Keratinocyte (primary cell): Measurements from ENCODE around the gene SLC25A39.

Experiments
- EZH2 ChIP-seq: IDR thresholded peaks from one replicate; pipeline ENCODE4 v1.6.1; 2012; ENCODE audit warnings: inconsistent platforms, mild to moderate bottlenecking, low read length, moderate library complexity
- TF ChIP-seq, protein P1 (sequence below), 3 experiments: IDR thresholded peaks in 1 of 3; conservative IDR thresholded peaks in 1 of 3; optimal IDR thresholded peaks in 1 of 3; 2 replicates in 2 of 3; 3 replicates in 1 of 3; pipeline versions ENCODE3 to v1.5.1; 2011; ENCODE audit warnings: low read length in 3 of 3, mild to moderate bottlenecking in 3 of 3, moderate library complexity in 2 of 3, control low read depth in 1 of 3, inconsistent platforms in 1 of 3; ENCODE audit not compliant: insufficient read depth in 2 of 3; ENCODE audit errors: extremely low read depth in 1 of 3

DNA sequence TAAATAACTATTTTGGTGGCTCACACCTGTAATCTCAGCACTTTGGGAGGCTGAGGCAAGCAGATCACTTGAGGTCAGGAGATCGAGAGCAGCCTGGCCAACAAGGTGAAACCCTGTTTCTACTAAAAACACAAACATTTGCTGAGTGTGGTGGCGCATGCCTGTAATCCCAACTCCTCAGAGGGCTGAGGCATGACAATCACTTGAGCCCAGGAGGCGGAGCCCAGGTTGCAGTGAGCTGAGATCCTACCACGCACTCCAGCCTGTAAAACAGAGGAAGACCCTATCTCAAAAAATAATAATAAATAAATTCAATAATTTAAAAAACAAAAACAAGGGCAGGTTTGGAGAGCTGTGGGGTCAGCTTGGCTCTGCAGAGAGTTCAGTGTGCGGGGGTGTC, 51.0 kb downstream of the SLC25A39 start:
- TF ChIP-seq, protein P1, sequence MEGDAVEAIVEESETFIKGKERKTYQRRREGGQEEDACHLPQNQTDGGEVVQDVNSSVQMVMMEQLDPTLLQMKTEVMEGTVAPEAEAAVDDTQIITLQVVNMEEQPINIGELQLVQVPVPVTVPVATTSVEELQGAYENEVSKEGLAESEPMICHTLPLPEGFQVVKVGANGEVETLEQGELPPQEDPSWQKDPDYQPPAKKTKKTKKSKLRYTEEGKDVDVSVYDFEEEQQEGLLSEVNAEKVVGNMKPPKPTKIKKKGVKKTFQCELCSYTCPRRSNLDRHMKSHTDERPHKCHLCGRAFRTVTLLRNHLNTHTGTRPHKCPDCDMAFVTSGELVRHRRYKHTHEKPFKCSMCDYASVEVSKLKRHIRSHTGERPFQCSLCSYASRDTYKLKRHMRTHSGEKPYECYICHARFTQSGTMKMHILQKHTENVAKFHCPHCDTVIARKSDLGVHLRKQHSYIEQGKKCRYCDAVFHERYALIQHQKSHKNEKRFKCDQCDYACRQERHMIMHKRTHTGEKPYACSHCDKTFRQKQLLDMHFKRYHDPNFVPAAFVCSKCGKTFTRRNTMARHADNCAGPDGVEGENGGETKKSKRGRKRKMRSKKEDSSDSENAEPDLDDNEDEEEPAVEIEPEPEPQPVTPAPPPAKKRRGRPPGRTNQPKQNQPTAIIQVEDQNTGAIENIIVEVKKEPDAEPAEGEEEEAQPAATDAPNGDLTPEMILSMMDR (optimal IDR thresholded peaks at IDR 0.05 in 1 of 3, IDR thresholded peaks at IDR 0.05 in 1 of 3, conservative IDR thresholded peaks at IDR 0.05 in 1 of 3; ENCODE audit: extremely low read depth in 1 of 3, insufficient read depth in 2 of 3, low read length in 3 of 3) = no peak
- TF ChIP-seq EZH2 = no peak
